HepG2 (cell line): ENCODE results near the gene FANCE. TPM values are rescaled to one million over a fixed set of nuclear protein-coding genes. Genes with fewer than 3 reads are reported as not detected.

Experiments
- ADNP ChIP-seq: sonication (generic); formaldehyde crosslinking; IDR thresholded peaks from 2 replicates; pipeline ENCODE4 v1.4.0; 2020; ENCODE audit warnings: missing genetic modification reagents
- CSRNP1 ChIP-seq: sonication (generic); formaldehyde crosslinking; IDR thresholded peaks from 2 replicates; pipeline ENCODE4 v1.8.1; 2023; ENCODE audit warnings: mild to moderate bottlenecking, missing genetic modification reagents
- HBP1 ChIP-seq: IDR thresholded peaks from 2 replicates; pipeline ENCODE4 v1.6.1; 2016; ENCODE audit warnings: low read depth, control low read depth
- MAFF ChIP-seq: IDR thresholded peaks from 2 replicates; pipeline ENCODE4 v1.6.1; 2011; ENCODE audit warnings: low read depth, low read length, improper control_type of control experiment
- MTA3 ChIP-seq: sonication (generic); formaldehyde crosslinking; IDR thresholded peaks from 2 replicates; pipeline ENCODE4 v1.4.0; 2020; ENCODE audit warnings: missing genetic modification reagents
- PHF21A ChIP-seq: sonication (generic); formaldehyde crosslinking; IDR thresholded peaks from 2 replicates; pipeline ENCODE4 v1.5.0; 2020; ENCODE audit warnings: mild to moderate bottlenecking, missing genetic modification reagents
- POGK ChIP-seq: sonication (generic); formaldehyde crosslinking; conservative IDR thresholded peaks from 2 replicates; pipeline ENCODE4 v1.8.0; 2022; ENCODE audit warnings: mild to moderate bottlenecking, moderate library complexity, missing genetic modification reagents
- RBFOX2 ChIP-seq: fragments of 200-400 bp; formaldehyde crosslinking; IDR thresholded peaks from 2 replicates; pipeline ENCODE4 v1.6.1; 2017; ENCODE audit warnings: low read depth, mild to moderate bottlenecking, low read length
- SP2 ChIP-seq: sonication (generic); formaldehyde crosslinking; IDR thresholded peaks from 2 replicates; pipeline ENCODE4 v1.5.1; 2020; ENCODE audit warnings: mild to moderate bottlenecking, missing genetic modification reagents
- SSRP1 ChIP-seq: IDR thresholded peaks from 2 replicates; pipeline ENCODE4 v1.6.1; 2016; ENCODE audit warnings: control low read depth
- ZBTB25 ChIP-seq: IDR thresholded peaks from 2 replicates; pipeline ENCODE4 v1.6.1; 2018; ENCODE audit warnings: missing genetic modification reagents
- ZBTB42 ChIP-seq: sonication (generic); formaldehyde crosslinking; IDR thresholded peaks from 2 replicates; pipeline ENCODE4 v1.5.0; 2020; ENCODE audit warnings: mild to moderate bottlenecking, missing genetic modification reagents
- ZC3H4 ChIP-seq: sonication (generic); formaldehyde crosslinking; IDR thresholded peaks from 2 replicates; pipeline ENCODE4 v1.4.0; 2020; ENCODE audit warnings: missing genetic modification reagents, borderline replicate concordance
- ZKSCAN8 ChIP-seq: IDR thresholded peaks from 2 replicates; pipeline ENCODE4 v1.6.1; 2016; ENCODE audit warnings: borderline replicate concordance, missing genetic modification reagents, missing compliant biosample characterization
- ZNF142 ChIP-seq: sonication (generic); formaldehyde crosslinking; IDR thresholded peaks from 2 replicates; pipeline ENCODE4 v1.4.0; 2020; ENCODE audit warnings: missing genetic modification reagents
- ZSCAN31 ChIP-seq: sonication (generic); formaldehyde crosslinking; IDR thresholded peaks from 2 replicates; pipeline ENCODE4 v1.5.0; 2020; ENCODE audit warnings: low read depth, mild to moderate bottlenecking, missing genetic modification reagents
- polyA plus RNA-seq, 8 experiments: library from polyadenylated mRNA; depleted of rRNA in 3 of 8; stranded (reverse) in 7 of 8; unstranded in 1 of 8; fragments of >200 nt; fragmentation: Illumina TruSeq in 4 of 8; extraction: Trizol in 4 of 8; gene quantifications; 2 replicates each; pipeline versions ENCODE4 v1.2.1 to v1.2.3, GENCODE V29; 2011 to 2016; ENCODE audit warnings: low read depth in 4 of 8, missing spikeins in 1 of 8, mixed read lengths in 1 of 8; ENCODE audit not compliant: insufficient read depth in 1 of 8
- total RNA-seq, 5 experiments: library from RNA; depleted of rRNA; stranded (reverse); fragments of >200 nt; fragmentation: Illumina TruSeq; extraction: Trizol; gene quantifications; 2 replicates each; pipeline ENCODE4 v1.2.3, GENCODE V29; 2016; ENCODE audit warnings: low read depth in 1 of 5

The FANCE gene
- total and polyA plus RNA-seq, 2 of the 13 experiments (the other 11 are each of a cell fraction or from before 2014, with no cell fraction given) = 7.1 to 11.2 TPM

- TF ChIP-seq ZSCAN31 (CRISPR knock-in tag) (no peak), ADNP (CRISPR knock-in tag) (no peak), ZKSCAN8 (CRISPR knock-in tag) (no peak), PHF21A (CRISPR knock-in tag) (no peak), ZC3H4 (CRISPR knock-in tag) (peak; percentile 76; the same call in 1 of the 2 replicates), MTA3 (CRISPR knock-in tag) (no peak), SP2 (CRISPR knock-in tag) (no peak), ZBTB25 (no peak), MAFF (no peak), SSRP1 (CRISPR knock-in tag) (peak; percentile 37; the same call in 1 of the 2 replicates), CSRNP1 (CRISPR knock-in tag) (0 out of 2 replicates have a peak, but pooled peaks have one; percentile 4), HBP1 (CRISPR knock-in tag) (no peak), POGK (no peak; the same call in 1 of the 2 replicates), RBFOX2 (0 out of 2 replicates have a peak, but pooled peaks have one; percentile 52), ZNF142 (CRISPR knock-in tag) (no peak), ZBTB42 (CRISPR knock-in tag) (no peak)
Observed at GRCh38 chr6:35471836-35472345, 19.8 kb downstream of the FANCE start (continued).
